Measurements from ENCODE around the gene MAZ. TPM values are rescaled to one million over a fixed set of nuclear protein-coding genes. Genes with fewer than 3 reads are reported as not detected.

MAZ gene
- 176 and 280 TPM in 2 replicates for total RNA-seq

DNA sequence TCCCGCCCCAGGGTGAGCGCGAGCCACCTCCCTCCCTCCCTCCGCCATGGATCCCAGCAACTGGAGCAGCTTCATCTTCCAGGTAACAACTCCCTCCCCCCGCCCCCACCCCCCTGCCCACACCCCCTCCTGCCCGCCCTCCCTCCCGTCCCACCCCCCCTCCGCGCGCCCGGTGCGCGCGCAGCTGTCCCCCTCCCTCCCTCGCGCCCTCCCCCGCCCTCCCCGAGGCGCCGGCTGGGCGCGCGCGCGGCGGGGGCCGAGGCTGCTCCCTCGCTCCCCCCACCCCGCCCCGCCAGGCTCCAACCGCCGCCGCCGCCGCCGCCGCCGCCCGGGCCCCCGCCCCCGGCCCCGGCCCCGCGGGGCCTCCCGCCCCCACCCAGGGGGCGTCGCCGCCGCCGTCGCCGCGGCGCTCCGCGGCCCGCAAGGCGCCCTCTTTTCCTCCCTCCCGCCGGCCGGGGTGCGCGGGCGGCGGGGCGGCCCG is at the start of gene MAZ:
Gene MAZ, plus strand, starts transcription at position 431 of the 481 bp plus-strand sequence. CDS start 173 bp downstream, outside the sequence.

DNA sequence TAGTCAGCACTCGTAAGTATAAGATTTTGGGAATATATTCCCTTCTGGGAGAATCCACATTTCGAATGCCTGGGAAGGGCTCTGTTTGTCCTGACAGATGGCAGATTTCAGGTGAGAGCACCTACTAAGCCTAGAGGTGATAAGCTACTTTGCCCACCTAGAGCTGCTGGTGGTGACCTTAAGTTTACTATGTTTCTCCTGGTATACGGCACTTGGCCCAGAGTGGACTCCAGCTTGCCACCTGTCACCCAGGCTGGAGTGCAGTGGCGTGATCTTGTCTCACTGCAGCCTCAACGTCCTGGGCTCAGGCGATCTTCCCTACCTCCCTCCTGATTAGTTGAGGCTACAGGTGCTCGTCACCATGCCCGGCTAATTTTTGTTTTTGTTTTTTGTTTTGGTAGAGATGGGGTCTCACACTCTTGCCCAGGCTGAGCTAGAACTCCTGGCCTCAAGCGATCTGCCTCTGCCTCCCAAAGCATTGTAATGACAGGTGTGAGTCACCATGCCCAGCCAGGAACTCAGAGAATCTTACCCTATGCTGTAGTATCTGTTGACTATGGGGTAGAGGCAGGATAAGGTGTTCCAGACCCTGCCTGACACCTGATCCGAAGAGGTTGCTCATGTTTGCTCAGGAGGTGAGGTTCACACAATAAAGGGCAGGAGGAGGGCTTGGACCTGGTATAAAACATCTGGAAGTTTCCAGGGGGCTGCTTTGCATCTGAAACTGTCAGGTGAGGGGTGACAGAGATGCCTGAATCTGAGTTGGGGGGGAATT is 28.6 kb upstream of the MAZ start, which contains the start of gene ZG16:
Gene ZG16, plus strand, starts transcription at position 681 of the 775 bp plus-strand sequence. CDS start 1,011 bp downstream, outside the sequence.

DNA sequence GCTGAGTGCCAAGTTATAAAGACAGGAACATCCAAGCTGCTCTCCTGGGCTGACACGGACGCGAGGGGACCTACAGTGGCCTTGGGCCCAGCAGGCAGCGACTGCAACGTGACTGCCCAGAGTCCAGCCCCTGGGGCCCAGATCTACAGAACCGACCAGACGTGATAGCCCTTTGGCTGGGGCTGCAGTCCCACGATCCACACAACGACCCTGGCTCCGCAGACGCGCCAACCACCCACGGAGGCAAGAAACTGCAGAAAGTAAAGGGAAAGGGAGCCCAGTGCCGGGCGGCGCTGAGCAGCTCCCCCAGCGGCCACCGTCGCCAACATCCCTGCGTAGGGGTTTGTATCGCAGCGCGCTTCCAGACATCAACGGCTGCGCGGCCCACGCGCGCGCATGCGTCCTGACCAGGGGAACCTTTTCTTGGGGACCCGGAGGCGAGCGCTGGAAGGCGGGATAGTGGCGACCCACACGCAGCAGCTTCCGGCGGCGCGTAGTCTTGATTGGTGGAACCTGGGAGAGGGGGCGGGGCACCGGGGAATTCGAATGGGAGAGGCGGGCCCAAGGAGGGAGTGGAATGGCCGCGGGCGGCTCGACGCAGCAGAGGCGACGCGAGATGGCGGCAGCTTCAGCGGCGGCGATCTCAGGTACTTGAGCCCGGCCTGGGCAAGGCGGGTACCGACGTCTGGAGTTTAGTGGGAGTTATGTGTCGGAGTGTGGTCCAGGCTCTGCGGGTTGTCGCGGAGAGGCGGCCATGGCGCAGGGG is 16.0 kb upstream of the MAZ start, which contains the start of gene KIF22:
Gene KIF22, plus strand, starts transcription at position 569 of the 766 bp plus-strand sequence. Its CDS starts 9 bp downstream, at position 578.

DNA sequence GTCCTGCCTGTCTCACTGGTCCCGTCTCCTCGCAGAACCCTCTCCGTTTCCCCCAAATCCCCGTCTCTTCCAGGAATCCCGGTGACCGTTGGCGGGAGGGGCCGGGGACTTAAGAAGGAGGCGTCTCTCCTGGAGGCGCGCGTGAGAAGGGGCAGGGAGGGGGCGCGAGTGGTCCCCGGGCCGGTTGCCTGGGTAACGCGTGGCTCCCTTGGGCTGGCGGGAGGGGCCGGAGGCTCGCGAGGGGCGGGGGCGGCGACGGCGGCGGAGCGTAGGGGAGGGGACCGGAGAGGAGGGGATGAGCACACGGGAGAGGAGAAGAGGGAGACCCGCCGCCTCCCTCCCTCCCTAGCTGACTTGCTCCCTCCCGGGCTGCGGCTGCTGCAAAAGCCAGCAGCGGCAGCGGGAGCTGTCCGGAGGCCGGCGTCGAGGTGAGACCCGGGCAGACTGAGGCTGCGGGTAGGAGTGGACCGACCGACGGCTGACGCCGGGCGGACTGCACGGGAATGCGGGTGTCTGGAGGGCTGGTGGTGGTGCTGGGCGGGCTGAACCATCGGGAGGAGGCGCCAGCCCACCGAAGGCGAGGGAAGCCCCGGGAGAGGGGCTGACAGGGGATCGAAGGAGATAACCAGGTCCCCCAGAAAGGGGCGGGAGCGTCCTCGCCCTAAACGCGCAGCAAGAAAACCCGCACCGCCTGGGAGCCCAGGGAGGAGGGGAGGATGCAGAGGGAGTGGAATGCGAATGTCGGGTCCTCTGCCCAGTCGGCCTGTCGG is 5.8 kb downstream of the MAZ start, which contains the start of gene PRRT2:
Gene PRRT2, plus strand, starts transcription at position 298 of the 770 bp plus-strand sequence. CDS start 862 bp downstream, outside the sequence.

DNA sequence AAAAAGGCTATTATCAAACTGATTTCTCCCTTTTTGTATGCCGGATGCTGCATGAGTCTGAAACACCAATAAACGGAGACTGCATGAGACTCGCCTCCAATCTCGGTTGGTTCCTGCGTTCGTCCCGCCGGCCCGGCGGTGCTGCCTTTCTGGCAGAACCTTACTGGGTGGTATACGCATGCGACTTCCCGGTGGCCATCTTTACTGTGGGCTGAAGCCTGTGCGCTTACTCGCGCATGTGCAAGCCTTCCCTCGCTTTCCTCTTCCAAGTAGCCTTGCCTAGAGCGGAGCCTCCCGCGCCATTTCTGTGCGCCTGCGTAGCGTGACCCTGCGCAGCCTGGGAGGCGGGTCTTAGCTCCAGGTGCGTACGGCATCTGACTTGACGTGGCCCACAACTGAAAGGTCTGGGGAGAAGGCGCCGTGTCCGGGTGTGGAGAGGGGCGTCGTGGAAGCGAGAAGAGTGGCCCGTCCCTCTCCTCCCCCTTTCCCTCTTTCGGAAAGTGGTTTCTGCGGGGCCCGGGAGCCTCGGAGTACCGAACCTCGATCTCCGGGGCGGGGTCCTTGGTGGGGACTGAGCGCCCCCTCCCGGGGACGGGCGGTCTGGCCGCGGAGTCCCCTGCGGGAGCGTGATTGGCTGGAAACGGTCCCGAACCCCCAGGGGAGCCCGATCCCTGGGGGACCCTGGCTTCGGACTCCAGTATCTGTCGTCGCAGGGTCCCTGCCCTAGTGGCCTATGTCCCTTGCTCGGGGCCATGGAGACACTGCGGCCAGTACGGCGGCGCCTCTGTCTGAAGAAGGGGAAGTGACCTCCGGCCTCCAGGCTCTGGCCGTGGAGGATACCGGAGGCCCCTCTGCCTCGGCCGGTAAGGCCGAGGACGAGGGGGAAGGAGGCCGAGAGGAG is 9.7 kb downstream of the MAZ start, which contains the start of gene PAGR1:
Gene PAGR1, plus strand, starts transcription at position 360 of the 901 bp plus-strand sequence. Its CDS starts 374 bp downstream, at position 734.

DNA sequence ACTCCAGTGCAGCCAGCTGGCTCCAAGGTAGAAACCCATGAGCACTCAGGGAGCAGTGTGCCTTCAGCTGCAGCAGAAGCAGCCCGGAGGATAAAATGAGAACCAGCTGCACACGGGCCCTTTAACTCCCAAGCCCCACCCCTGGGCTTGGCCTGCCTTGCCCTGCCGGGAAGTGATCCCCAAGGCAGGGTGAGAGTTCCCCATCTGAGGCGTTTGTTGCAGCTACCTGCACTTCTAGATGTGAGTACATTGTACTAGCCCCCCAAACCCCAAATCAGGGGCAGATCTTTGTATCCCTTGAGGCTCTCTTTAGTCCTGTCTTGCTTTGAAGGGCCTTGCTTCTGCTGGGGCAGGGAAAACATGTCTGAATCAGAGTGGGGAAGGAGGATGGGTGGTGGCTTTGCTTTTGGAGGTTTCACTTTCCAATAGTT is 14.0 kb downstream of the MAZ start, which contains the start of gene MVP:
Gene MVP, plus strand, starts transcription at position 192 of the 431 bp plus-strand sequence. CDS start 10,088 bp downstream, outside the sequence.

Small RNA genes lying within 50 kb of the gene (small RNA-seq; reads per million reads assigned to genes)
- gene AC009133.6 (ENCODE audit: low replicate concordance) = not detected
- gene AC120114.4 (ENCODE audit: low replicate concordance) = not detected

Other genes with a start within 250 kb of the MAZ start
- not detected in 2 replicates for gene SPN, start 143.3 kb upstream of the MAZ start, total RNA-seq
- gene QPRT, start 127.3 kb upstream of the MAZ start, total RNA-seq = 25.5 and 137 TPM in 2 replicates
- not detected in 2 replicates for gene C16orf54, start 60.5 kb upstream of the MAZ start, total RNA-seq
- not detected in 2 replicates for gene ZG16, start 28.3 kb upstream of the MAZ start, total RNA-seq
- 4.6 and 94.6 TPM in 2 replicates for gene KIF22, start 15.8 kb upstream of the MAZ start, total RNA-seq
- 0.44 and 3.6 TPM in 2 replicates for gene PRRT2, start 5.7 kb downstream of the MAZ start, total RNA-seq
- 24.1 and 33.4 TPM in 2 replicates for gene PAGR1, start 9.6 kb downstream of the MAZ start, total RNA-seq
- 159 and 453 TPM in 2 replicates for gene MVP, start 13.9 kb downstream of the MAZ start, total RNA-seq
- 89.6 and 117 TPM in 2 replicates for gene CDIPT, start 56.7 kb downstream of the MAZ start, total RNA-seq
- 7.3 and 17.7 TPM in 2 replicates for gene SEZ6L2, start 93.0 kb downstream of the MAZ start, total RNA-seq
- 2.3 and 9.2 TPM in 2 replicates for gene ASPHD1, start 94.0 kb downstream of the MAZ start, total RNA-seq
- 13.1 and 20.5 TPM in 2 replicates for gene KCTD13, start 119.7 kb downstream of the MAZ start, total RNA-seq
- gene TMEM219, start 155.6 kb downstream of the MAZ start, total RNA-seq = 61.1 and 83.6 TPM in 2 replicates
- 47.7 and 86.2 TPM in 2 replicates for gene TAOK2, start 167.3 kb downstream of the MAZ start, total RNA-seq
- 6.8 and 12.6 TPM in 2 replicates for gene HIRIP3, start 189.1 kb downstream of the MAZ start, total RNA-seq
- gene INO80E, start 189.7 kb downstream of the MAZ start, total RNA-seq = 26.7 and 54.7 TPM in 2 replicates
- 0.14 TPM in 1 of 2 replicates, not detected in the other for gene DOC2A, start 204.5 kb downstream of the MAZ start, total RNA-seq
- gene C16orf92, start 216.7 kb downstream of the MAZ start, total RNA-seq = not detected in 2 replicates
- gene TLCD3B, start 224.7 kb downstream of the MAZ start, total RNA-seq = 0.43 TPM in 1 of 2 replicates, not detected in the other